Fibroblast of lung (primary cell): ENCODE measurements around the gene ETS2. TPM values are rescaled to one million over a fixed set of nuclear protein-coding genes. Genes with fewer than 3 reads are reported as not detected.

Experiments used
- DNase-seq, 2 donors: peaks; one replicate each; pipeline versions ENCODE4 v3.0.0 to v3.0.0-alpha.2; 2010; ENCODE audit warnings: low read depth in 2 of 2
- H2AFZ ChIP-seq: 2 replicates; pipeline ENCODE4 v1.5.1; 2012; ENCODE audit warnings: low read length, control low read depth, inconsistent platforms
- H3K27ac ChIP-seq: 2 replicates; pipeline ENCODE4 v1.5.1; 2011; ENCODE audit warnings: low read length, control low read depth; ENCODE audit not compliant: insufficient read depth
- H3K27me3 ChIP-seq: 2 replicates; pipeline ENCODE4 v1.5.1; 2011; ENCODE audit warnings: mild to moderate bottlenecking, low read length; ENCODE audit not compliant: control insufficient read depth, insufficient read depth
- H3K36me3 ChIP-seq: 2 replicates; pipeline ENCODE4 v1.5.1; 2011; ENCODE audit warnings: low read length; ENCODE audit not compliant: control insufficient read depth, insufficient read depth
- H3K4me1 ChIP-seq: 2 replicates; pipeline ENCODE4 v1.5.1; 2011; ENCODE audit warnings: low read length; ENCODE audit not compliant: control insufficient read depth, insufficient read depth; ENCODE audit errors: extremely low read depth
- H3K4me2 ChIP-seq: 2 replicates; pipeline ENCODE4 v1.5.1; 2011; ENCODE audit warnings: low read length, control low read depth; ENCODE audit not compliant: insufficient read depth; ENCODE audit errors: extremely low read depth
- H3K4me3 ChIP-seq, 4 experiments: fragments of 200-600 bp in 1 of 4; sonication (generic) in 1 of 4; replicated peaks in 1 of 4; 2 replicates each; pipeline ENCODE4 v1.5.1; 2011 to 2016; ENCODE audit warnings: low read length in 4 of 4, low read depth in 3 of 4, mild to moderate bottlenecking in 3 of 4, control low read depth in 2 of 4, inconsistent platforms in 1 of 4, mixed read lengths in 1 of 4; ENCODE audit not compliant: insufficient read depth in 1 of 4; ENCODE audit errors: control extremely low read depth in 1 of 4
- H3K79me2 ChIP-seq: 2 replicates; pipeline ENCODE4 v1.5.1; 2012; ENCODE audit warnings: mild to moderate bottlenecking, low read length, inconsistent platforms; ENCODE audit not compliant: control insufficient read depth, insufficient read depth
- H3K9ac ChIP-seq: 2 replicates; pipeline ENCODE4 v1.5.1; 2011; ENCODE audit warnings: mild to moderate bottlenecking, low read length, control low read depth; ENCODE audit not compliant: insufficient read depth
- H3K9me3 ChIP-seq: 2 replicates; pipeline ENCODE4 v1.5.1; 2012; ENCODE audit warnings: low read depth, low read length; ENCODE audit not compliant: control insufficient read depth, insufficient read depth
- H4K20me1 ChIP-seq: 2 replicates; pipeline ENCODE4 v1.5.1; 2011; ENCODE audit warnings: low read length; ENCODE audit not compliant: control insufficient read depth, insufficient read depth; ENCODE audit errors: extremely low read depth
- EZH2 ChIP-seq: IDR thresholded peaks from 2 replicates; pipeline ENCODE4 v1.5.1; 2012; ENCODE audit warnings: low read length, control low read depth, mild to moderate bottlenecking; ENCODE audit errors: missing control alignments
- polyA plus RNA-seq, 2 donors: library from polyadenylated mRNA; depleted of rRNA in 1 of 2; stranded (reverse) in 1 of 2; unstranded in 1 of 2; fragments of >200 nt; gene quantifications; 2 replicates each; pipeline ENCODE4 v1.2.1, GENCODE V29; 2011 to 2012; ENCODE audit warnings: missing spikeins in 1 of 2
- total RNA-seq: library from RNA; depleted of rRNA; stranded (reverse); fragments of >200 nt; gene quantifications from 2 replicates; pipeline ENCODE4 v1.2.1, GENCODE V29; 2014
- TF ChIP-seq, protein P1 (sequence below), 2 donors: IDR thresholded peaks in 1 of 2; conservative IDR thresholded peaks in 1 of 2; 1 replicate in 1 of 2; 2 replicates in 1 of 2; pipeline ENCODE4 v1.5.1; 2011 to 2012; ENCODE audit warnings: low read length in 2 of 2, control low read depth in 1 of 2, inconsistent platforms in 1 of 2, low read depth in 1 of 2, mild to moderate bottlenecking in 1 of 2

Gene ETS2
- total and polyA plus RNA-seq, 2 donors (not counting 1 experiment from before 2014, with no cell fraction given), result 28.0 to 77.3 TPM

DNA sequence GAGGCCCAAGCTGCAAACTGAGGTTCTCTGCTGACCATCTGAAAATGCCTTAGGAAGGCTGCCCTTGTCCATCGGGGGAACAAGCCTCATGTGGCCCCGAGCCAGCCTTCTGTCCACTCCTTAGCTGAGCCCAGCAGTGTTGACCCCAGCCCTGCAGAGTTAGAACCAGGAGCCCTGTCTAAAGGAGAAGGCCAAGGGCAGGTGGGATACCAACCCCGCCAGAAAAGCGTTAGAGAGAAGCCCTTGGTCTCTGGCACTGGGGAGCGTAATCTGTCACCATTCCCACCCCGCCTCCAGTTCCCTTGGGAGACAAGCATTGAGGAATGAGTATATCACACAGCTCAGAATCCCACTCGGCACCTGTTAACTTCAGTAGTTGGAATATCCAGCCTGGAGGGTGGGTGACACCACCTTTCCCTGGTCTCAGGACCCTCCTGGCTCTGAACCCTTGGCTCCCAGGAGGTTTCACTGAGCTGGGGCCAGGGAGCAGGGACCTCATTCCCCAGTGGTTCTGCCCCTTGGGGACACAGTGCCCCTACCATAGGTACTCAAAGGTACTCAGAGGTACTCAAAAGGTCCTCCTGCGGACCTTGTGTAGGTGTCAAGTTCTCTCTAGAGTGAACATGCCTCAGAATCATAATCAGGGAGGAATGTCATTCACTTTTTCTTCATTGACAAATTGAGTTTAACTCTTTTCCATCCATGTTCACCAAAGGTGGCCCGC is 16.4 kb downstream of the ETS2 start:
- H3K27me3 ChIP-seq, result no peaks in the 10 kb centered on the region
- no peak overlapping the region for H3K4me3 ChIP-seq
- TF ChIP-seq EZH2, result no peak
- TF ChIP-seq, protein P1, sequence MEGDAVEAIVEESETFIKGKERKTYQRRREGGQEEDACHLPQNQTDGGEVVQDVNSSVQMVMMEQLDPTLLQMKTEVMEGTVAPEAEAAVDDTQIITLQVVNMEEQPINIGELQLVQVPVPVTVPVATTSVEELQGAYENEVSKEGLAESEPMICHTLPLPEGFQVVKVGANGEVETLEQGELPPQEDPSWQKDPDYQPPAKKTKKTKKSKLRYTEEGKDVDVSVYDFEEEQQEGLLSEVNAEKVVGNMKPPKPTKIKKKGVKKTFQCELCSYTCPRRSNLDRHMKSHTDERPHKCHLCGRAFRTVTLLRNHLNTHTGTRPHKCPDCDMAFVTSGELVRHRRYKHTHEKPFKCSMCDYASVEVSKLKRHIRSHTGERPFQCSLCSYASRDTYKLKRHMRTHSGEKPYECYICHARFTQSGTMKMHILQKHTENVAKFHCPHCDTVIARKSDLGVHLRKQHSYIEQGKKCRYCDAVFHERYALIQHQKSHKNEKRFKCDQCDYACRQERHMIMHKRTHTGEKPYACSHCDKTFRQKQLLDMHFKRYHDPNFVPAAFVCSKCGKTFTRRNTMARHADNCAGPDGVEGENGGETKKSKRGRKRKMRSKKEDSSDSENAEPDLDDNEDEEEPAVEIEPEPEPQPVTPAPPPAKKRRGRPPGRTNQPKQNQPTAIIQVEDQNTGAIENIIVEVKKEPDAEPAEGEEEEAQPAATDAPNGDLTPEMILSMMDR (conservative IDR thresholded peaks at IDR 0.05 in 1 of 2, IDR thresholded peaks at IDR 0.05 in 1 of 2; ENCODE audit: low read depth in 1 of 2, low read length in 2 of 2), result no peak
- H4K20me1 ChIP-seq, result no peaks in the 10 kb centered on the region
- peaks cover 38% of the 10 kb centered on the region for H3K36me3 ChIP-seq
- H3K4me1 ChIP-seq, result peaks cover 42% of the 10 kb centered on the region
- H3K9ac ChIP-seq, result no peak overlapping the region
- H2AFZ ChIP-seq, result no peak overlapping the region
- H3K4me2 ChIP-seq, result no peak overlapping the region
- no peaks in the 10 kb centered on the region for H3K9me3 ChIP-seq
- H3K79me2 ChIP-seq, result peaks cover 8% of the 10 kb centered on the region
- DNase-seq, result no peak
- peak overlapping the region; percentile 86 for H3K27ac ChIP-seq

DNA sequence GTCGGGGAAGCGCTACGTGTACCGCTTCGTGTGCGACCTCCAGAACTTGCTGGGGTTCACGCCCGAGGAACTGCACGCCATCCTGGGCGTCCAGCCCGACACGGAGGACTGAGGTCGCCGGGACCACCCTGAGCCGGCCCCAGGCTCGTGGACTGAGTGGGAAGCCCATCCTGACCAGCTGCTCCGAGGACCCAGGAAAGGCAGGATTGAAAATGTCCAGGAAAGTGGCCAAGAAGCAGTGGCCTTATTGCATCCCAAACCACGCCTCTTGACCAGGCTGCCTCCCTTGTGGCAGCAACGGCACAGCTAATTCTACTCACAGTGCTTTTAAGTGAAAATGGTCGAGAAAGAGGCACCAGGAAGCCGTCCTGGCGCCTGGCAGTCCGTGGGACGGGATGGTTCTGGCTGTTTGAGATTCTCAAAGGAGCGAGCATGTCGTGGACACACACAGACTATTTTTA is 17.1 kb downstream of the ETS2 start:
- Histone ChIP-seq H3K4me3 (no peak overlapping the region), H4K20me1 (no peaks in the 10 kb centered on the region), H3K79me2 (peaks cover 8% of the 10 kb centered on the region), H3K36me3 (peaks cover 34% of the 10 kb centered on the region), H3K27ac (peak overlapping the region; percentile 86), H3K9ac (peak overlapping the region; percentile 3), H3K4me2 (peak overlapping the region; percentile 25), H3K4me1 (peaks cover 37% of the 10 kb centered on the region), H2AFZ (no peak overlapping the region), H3K9me3 (no peaks in the 10 kb centered on the region), H3K27me3 (no peaks in the 10 kb centered on the region)
- no peak for TF ChIP-seq EZH2
- TF ChIP-seq, protein P1 (conservative IDR thresholded peaks at IDR 0.05 in 1 of 2, IDR thresholded peaks at IDR 0.05 in 1 of 2; ENCODE audit: low read depth in 1 of 2, low read length in 2 of 2), result no peak
- peak in 1 of 2 donors; percentile 51 for DNase-seq

DNA sequence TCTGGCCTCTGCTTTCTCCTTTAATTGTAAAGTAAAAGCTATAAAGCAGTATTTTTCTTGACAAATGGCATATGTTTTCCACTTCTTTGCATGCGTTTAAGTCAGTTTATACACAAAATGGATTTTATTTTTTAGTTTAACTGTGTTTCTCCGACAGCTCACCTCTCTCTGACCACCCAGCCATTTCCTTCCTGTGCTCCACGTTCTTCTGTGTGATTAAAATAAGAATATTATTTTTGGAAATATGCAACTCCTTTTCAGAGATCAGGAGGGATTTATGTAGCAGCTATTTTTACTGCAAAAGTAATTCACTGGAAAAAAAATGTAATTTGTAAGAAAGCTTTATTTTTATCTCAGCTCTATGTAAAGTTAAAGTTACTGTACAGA is 18.0 kb downstream of the ETS2 start:
- no peak for TF ChIP-seq EZH2
- TF ChIP-seq, protein P1 (conservative IDR thresholded peaks at IDR 0.05 in 1 of 2, IDR thresholded peaks at IDR 0.05 in 1 of 2; ENCODE audit: low read depth in 1 of 2, low read length in 2 of 2), result no peak
- Histone ChIP-seq H3K27me3 (no peaks in the 10 kb centered on the region), H3K4me3 (no peak overlapping the region), H3K36me3 (peaks cover 28% of the 10 kb centered on the region), H3K27ac (peak overlapping the region; percentile 86), H3K9ac (no peak overlapping the region), H3K9me3 (no peaks in the 10 kb centered on the region), H3K4me1 (peaks cover 35% of the 10 kb centered on the region), H3K79me2 (peaks cover 8% of the 10 kb centered on the region), H3K4me2 (no peak overlapping the region), H4K20me1 (no peaks in the 10 kb centered on the region), H2AFZ (no peak overlapping the region)
- no peak for DNase-seq
